ENCODE measurements around the gene CTNNBL1. TPM values are rescaled to one million over a fixed set of nuclear protein-coding genes. Genes with fewer than 3 reads are reported as not detected.

The CTNNBL1 gene
- total and polyA plus RNA-seq, 8 donors, result 14.8 to 34.9 (median 21.3) TPM

DNA sequence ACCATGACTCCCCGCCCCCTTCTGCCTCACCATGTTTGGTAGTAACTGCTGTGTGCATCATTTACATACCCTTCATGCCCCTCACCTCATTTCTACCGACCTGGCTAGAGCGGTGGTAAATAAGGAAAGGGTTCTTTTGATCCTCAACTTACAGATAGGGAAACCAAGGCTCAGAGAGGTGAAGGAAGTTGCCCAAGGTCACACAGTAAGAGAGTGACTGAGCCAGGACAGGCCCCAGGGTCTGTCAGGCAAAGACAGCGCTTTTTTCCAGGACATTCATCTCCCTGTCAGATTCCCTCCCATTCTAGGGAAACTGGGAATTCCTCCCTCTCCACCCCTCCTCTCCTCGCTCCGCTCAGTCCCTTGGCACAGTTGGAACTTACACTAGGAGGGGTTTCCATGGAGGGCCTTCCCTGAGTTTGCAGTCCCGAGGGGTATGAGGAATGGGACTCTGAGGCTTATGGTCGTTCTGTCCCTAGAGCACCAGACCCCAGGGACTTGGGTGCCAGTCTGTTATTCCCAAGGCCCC, 211.1 kb downstream of the CTNNBL1 start:
- no peak overlapping the region for H3K4me3 ChIP-seq
- intact Hi-C loops (cut with DNase I), result no loop called here

GRCh38 chr20:37905671-37906613, 212.1 kb downstream of the CTNNBL1 start:
- FAIRE-seq, result no peak
- WGBS, 2 donors, result 39 to 44% methylated on average over 16 of the region's 16 CpGs
- Histone ChIP-seq H3K27me3 (peaks cover 0 to 6% (median 0%) of the 10 kb centered on the region in 4 donors), H3K4me3 (no peak overlapping the region), H3K9me3 (no peaks in the 10 kb centered on the region), H3K36me3 (no peaks in the 10 kb centered on the region), H3K4me1 (peaks cover 0 to 7% (median 0%) of the 10 kb centered on the region in 3 donors), H3K27ac (no peak overlapping the region)
- intact Hi-C loops (cut with DNase I), result no loop called here
- DNase-seq, result no peak
- no peak for ATAC-seq
- no peak for TF ChIP-seq CTCF (IDR thresholded peaks at IDR 0.05)

More for the DNA sequence above, 211.1 kb downstream of the CTNNBL1 start:
- TF ChIP-seq CTCF (IDR thresholded peaks at IDR 0.05), result no peak
- ATAC-seq (no peak), DNase-seq (no peak), FAIRE-seq (no peak)
- H3K27ac ChIP-seq, result no peak overlapping the region
- peaks cover 0 to 6% (median 0%) of the 10 kb centered on the region in 4 donors for H3K27me3 ChIP-seq
- peaks cover 0 to 7% (median 0%) of the 10 kb centered on the region in 3 donors for H3K4me1 ChIP-seq
- no peaks in the 10 kb centered on the region for H3K9me3 ChIP-seq
- 69 to 73% methylated on average over 8 of the region's 8 CpGs for WGBS, 2 donors
- no peaks in the 10 kb centered on the region for H3K36me3 ChIP-seq

- H3K27me3 ChIP-seq, result no peaks in the 10 kb centered on the region
- no peak overlapping the region for H3K27ac ChIP-seq
- WGBS, 2 donors, result 60 to 61% methylated on average over 3 of the region's 3 CpGs
- no peak for ATAC-seq
- no peaks in the 10 kb centered on the region for H3K9me3 ChIP-seq
- peaks cover 0 to 5% (median 0%) of the 10 kb centered on the region in 3 donors for H3K4me1 ChIP-seq
- no peaks in the 10 kb centered on the region for H3K36me3 ChIP-seq
- no peak for DNase-seq
- no peak for TF ChIP-seq CTCF (IDR thresholded peaks at IDR 0.05)
- no peak overlapping the region for H3K4me3 ChIP-seq
- no peak for FAIRE-seq
- intact Hi-C loops (cut with DNase I), result no loop called here
Observed at GRCh38 chr20:37907330-37907676, 213.5 kb downstream of the CTNNBL1 start.

- H3K36me3 ChIP-seq, result no peaks in the 10 kb centered on the region
- intact Hi-C loops (cut with DNase I), result no loop called here
- no peak overlapping the region for H3K27ac ChIP-seq
- H3K27me3 ChIP-seq, result no peaks in the 10 kb centered on the region
- no peak overlapping the region for H3K4me3 ChIP-seq
- no peaks in the 10 kb centered on the region for H3K4me1 ChIP-seq
- no peaks in the 10 kb centered on the region for H3K9me3 ChIP-seq
- no peak for TF ChIP-seq CTCF (IDR thresholded peaks at IDR 0.05)
- WGBS, 2 donors, result 35 to 41% methylated on average over 17 of the region's 17 CpGs
- ATAC-seq (peak in 2 of 4 donors; percentile 5 to 14), FAIRE-seq (no peak), DNase-seq (no peak)
Observed at GRCh38 chr20:37907677-37908401, 214.0 kb downstream of the CTNNBL1 start.
